ENCODE measurements around the gene IL15RA.
A peak's percentile ranks its signal among the peaks of the same experiment; 100 is the strongest.
"Not testable (repeated sequence)": the region's sequence is repeated elsewhere in the genome, so short reads cannot be mapped to it uniquely, and the experiment has no call there.

IL15RA gene

DNA sequence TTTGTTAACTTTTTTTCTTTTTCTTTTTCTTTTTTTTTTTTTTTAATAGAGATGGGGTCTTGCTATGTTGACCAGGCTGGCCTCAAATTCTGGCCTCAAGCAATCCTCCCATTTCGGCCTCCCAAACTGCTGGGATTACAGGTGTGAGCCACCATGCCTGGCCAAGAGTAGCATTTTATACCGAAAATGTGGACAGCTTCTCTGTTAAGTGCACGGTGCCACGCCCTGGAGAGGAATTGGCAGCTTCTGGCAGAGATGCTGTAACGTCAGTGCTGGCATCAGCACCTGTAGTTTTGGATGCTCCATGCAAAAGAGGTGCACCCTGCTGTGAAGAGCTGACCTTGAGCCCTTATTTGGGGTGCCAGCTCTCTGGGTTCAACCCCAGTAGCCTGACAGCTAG lies 18.2 kb downstream of the IL15RA start:
- TF ChIP-seq GATA1 (IDR thresholded peaks at IDR 0.05; ENCODE audit: low read depth, low read length) (no peak), POLR2A (IDR thresholded peaks at IDR 0.05; ENCODE audit: low read length) (no peak)
- no peak for DNase-seq

DNA sequence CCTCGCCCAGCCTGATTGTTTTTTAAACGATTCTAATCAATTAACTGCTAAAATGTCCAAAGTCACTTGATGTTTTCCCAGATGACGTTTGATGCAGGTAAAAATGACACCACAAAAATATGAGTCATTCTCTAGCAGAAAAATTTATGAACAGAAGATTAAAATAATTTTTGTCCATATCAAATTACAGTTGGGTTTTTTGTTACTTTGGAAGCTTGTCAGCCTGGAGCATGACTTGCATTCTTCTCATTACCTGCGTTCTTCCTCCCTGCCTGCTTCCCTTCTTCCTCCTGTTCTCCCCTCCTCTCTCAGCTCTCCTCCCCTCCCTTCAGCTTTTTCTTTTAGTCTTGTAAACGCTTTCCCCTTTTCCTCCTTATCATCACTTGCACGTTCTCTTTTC lies 18.7 kb downstream of the IL15RA start:
- DNase-seq = no peak
- TF ChIP-seq POLR2A (IDR thresholded peaks at IDR 0.05; ENCODE audit: low read length) = no peak
- no peak for TF ChIP-seq GATA1 (IDR thresholded peaks at IDR 0.05; ENCODE audit: low read depth, low read length)

DNA sequence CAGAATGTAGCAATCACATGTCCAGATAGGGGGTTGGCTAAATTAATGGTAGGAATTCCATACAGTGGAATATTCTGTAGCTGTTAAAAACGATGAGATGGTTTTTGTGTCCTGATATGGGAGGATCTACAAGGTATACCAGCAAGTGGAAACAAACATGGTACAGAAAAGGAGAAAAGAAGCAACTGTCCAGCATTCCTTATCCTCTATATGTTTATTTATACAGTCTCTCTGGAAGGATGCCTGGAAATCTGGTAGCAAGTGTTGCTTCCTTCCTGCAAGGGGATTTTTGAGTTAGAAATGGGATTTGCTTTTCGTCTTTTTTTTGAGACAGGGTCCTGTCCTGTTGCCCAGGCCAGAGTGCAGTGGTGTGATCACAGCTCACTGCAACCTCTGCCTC lies 19.3 kb downstream of the IL15RA start:
- DNase-seq = no peak
- TF ChIP-seq POLR2A (IDR thresholded peaks at IDR 0.05; ENCODE audit: low read length) (no peak), GATA1 (IDR thresholded peaks at IDR 0.05; ENCODE audit: low read depth, low read length) (no peak)

DNA sequence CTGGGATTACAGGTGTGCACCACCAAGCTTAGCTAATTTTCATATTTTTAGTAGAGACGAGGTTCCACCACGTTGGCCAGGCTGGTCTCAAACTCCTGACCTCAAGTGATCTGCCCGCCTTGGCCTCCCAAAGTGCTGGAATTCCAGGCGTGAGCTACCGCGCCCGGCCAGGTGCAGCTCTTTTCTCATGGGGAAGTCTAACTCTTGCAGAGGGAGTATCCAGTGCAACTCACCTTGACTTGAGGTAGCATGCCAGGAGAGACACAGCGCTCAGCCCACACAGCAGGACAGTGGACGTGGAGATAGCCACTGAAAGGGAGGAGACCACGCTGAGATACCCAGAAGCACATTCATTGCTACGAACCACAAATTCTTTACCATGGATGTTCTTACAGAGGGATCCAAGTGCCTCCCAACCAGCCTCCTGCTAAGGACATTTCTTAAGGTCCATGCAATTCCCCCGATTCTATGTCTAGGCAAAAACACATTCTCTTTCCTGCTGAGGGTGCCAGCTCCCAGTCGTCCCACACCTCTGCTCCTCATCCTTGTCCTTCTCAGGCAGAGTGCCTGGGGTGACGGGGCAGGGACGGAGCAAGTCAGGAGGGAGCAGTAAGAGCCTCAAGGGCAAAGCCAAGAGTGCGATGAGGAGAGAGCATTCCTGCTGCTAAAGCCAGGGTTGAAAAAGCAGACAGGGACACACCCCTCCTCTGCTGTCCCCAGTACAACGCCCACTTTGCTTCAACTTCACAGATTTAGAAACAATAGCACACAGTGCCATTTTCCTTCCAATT lies 21.0 kb downstream of the IL15RA start:
- DNase-seq = no peak
- TF ChIP-seq POLR2A (IDR thresholded peaks at IDR 0.05; ENCODE audit: low read length) (no peak), GATA1 (IDR thresholded peaks at IDR 0.05; ENCODE audit: low read depth, low read length) (no peak)

DNA sequence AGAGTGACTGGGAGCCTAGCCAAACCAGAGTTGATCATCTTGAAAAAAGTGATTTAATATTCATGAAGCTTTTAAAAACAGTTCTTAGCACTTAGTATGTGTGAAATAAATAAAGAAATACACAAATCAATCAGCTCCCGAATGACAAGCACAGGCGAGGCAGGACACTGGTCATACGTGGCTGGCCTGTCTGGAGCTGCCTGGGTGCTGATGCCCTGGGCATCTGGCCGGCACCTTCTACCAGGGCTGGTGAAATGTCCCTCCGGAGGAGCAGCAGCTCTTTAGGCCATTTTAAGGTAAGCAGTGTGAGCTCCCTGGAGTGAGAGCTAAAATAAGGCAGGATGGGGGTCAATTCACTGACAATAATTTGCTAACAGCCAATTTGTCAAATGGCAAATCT lies 23.7 kb downstream of the IL15RA start:
- DNase-seq = no peak

DNA sequence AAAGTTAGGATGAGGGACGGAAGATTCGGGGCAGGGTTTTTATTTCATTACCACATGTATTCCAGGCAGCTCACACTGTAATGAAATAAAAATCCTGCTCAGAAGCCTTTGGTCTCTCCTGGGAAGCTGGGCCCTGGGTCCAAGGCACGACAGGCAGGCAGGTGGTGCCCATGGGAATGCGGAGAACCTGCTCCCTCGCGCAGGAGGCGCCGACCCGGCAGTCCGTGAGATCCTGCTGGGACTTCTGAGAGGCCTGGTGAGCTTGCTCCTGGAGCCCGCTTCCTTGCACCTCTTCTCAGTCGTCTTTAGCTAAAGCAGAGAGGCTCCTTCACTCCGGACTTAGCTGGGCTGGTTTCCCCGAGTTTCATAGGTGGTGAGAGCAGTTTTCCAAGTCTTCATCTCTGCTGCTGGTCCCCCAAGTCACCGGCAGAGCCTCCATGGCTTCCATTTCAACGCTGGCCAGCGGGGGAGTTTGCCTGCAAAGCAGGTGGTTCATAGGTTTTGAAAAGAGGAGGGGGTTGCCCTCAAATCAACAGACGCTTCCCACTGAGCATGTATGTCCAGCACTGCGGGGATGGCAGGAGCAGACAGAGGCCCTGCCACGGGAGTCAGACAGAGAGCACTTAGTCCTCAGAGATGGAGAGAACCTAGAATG lies 24.5 kb downstream of the IL15RA start:
- DNase-seq = no peak
- TF ChIP-seq GATA1 (IDR thresholded peaks at IDR 0.05; ENCODE audit: low read depth, low read length) = no peak
- TF ChIP-seq POLR2A (IDR thresholded peaks at IDR 0.05; ENCODE audit: low read length) = no peak

More for the DNA sequence above, 23.7 kb downstream of the IL15RA start:
- TF ChIP-seq POLR2A (IDR thresholded peaks at IDR 0.05; ENCODE audit: low read length) = no peak

DNA sequence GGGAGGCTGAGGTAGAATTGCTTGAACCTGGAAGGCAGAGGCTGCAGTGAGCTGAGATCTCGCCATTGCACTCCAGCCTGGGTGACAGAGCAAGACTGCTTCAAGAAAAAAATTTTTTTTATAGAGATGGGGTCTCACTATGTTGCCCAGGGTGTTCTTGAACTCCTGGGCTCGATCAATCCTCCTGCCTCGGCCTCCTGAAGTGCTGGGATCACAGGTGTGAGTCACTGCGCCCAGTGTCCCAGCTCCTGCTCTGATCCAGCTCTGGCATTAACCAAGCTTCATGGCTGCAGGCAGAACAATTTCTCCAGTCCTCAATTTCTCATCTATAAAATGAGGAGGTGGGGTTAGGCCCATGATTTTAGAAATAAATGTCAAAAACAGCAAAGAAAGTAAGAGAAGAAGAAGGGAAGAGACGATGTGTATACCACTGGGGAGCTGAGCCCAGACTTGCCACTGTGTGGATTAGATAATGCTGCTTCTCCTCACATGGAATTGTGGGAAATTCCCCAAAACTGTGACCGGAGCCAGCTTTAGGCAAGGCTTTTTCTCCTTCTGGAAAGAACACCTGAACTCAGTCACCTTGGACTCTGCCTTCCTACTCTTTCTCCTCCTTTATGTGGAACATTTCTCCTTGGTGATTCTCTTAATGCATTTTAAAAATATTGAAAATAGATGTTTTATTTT lies 25.5 kb downstream of the IL15RA start:
- no peak for TF ChIP-seq POLR2A (IDR thresholded peaks at IDR 0.05; ENCODE audit: low read length)
- no peak for TF ChIP-seq GATA1 (IDR thresholded peaks at IDR 0.05; ENCODE audit: low read depth, low read length)
- DNase-seq = no peak

DNA sequence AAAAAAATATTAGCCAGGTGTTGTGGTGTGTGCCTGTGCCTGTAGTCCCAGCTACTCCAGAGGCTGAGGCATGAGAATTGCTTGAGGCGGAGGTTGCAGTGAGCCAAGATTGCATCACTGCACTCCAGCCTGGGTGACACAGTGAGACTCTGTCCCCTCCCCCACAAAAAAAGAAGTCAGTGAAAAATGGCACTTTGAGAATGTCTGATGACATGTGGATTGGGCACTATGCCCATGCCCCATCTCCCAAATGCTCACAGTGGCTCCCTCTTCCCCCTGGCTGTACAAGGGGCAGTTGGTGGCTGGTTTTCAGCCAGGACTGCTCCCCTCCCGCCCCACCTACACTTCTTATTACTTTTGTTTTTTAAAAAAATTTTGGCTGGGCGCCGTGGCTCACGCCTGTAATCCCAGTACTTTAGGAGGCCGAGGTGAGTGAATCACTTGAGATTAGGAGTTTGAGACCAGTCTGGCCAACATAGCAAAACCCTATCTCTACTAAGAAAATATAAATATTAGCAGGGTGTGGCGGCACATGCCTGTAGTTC lies 26.1 kb downstream of the IL15RA start:
- TF ChIP-seq GATA1 (IDR thresholded peaks at IDR 0.05; ENCODE audit: low read depth, low read length) (no peak), POLR2A (IDR thresholded peaks at IDR 0.05; ENCODE audit: low read length) (no peak)
- no peak for DNase-seq

DNA sequence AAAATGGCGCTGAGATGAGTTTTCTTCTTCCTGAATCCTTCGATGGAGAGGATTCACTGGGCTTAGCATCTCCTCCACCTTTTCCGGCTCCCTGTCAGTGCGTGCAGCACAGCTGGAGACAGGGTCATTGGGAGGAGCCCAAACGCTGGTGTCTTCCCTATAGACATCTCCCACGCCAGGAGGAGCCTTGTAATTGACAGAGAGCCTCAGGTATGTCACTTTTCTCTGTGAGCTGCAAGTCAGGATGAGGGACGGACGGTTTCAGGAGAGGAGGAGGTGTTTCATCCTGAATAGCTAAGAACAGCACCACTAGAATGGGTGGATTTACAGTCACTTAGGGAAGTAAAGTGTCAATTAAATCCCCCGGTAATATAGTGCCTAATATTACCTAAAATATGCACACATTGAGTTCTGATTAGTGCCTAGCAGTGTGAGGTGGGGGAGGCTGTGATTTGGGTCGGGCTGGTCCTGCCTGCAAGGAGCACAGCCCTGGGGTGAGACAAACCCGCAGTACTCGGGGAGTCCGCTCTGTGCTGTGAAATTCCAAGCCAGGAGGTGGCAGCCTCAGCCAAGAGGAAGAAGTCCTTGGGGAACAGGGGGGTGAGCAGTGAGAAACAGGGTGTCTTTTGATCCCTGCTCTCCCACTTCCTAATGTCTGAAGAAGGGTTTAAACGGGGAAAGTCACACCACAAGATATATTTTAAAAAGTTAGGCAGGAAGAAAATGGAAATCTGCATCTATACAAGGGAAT lies 28.2 kb downstream of the IL15RA start:
- TF ChIP-seq POLR2A (IDR thresholded peaks at IDR 0.05; ENCODE audit: low read length) (no peak), GATA1 (IDR thresholded peaks at IDR 0.05; ENCODE audit: low read depth, low read length) (no peak)
- peak; percentile 68 to 78 for DNase-seq

DNA sequence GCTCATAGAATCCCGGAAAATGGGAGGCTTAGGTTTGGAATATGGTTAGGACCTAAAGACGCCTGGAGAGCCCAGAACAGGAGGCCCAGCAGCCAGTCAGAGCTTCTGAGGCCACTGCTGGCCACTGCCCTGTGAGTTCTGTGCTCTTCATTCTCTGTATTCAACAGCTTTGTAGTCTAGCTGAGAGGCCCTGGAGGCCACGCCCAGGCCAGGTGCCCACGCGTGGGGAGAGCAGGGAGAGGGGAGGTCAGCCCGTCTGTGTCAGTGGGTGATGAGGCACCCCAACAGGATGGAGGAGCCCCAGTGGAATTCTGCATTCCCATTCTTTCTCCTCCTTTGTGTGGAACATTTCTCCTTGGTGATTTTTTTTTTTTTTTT lies 29.1 kb downstream of the IL15RA start:
- DNase-seq = no peak
- TF ChIP-seq GATA1 (IDR thresholded peaks at IDR 0.05; ENCODE audit: low read depth, low read length) (no peak), POLR2A (IDR thresholded peaks at IDR 0.05; ENCODE audit: low read length) (no peak)

DNA sequence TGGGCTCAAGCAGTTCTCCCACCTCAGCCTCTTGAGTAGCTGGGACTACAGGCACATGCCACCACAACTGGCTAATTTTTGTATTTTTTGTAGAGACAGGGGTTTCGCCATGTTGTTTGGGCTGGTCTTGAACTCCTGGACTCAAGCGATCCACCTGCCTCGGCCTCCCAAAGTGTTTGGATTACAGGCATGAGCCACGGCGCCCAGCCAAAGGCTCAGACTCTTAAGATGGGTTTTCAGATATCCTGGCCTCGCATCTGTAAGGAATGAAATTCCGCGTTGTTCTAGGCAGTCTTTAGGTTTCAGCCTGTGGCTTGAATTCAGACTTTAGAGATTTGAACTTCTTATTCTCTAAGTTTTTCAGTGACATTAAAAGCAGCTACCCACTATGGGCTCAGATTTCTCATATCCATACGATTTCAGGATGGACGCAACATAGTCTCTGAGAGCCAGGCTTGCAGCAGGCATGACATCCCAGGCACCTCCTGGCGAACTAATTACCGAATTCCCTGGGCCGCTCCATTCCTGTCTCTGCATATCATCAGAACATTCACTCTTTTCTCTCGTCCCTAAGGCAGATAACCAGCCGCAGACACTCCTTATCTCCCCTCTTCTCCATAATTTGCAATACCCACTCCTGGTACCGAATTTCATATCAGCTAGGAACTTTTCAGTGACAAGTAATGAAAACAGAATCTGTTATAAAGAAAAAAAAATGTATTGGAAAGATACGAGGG lies 29.7 kb downstream of the IL15RA start:
- TF ChIP-seq GATA1 (IDR thresholded peaks at IDR 0.05; ENCODE audit: low read depth, low read length) = no peak
- no peak for TF ChIP-seq POLR2A (IDR thresholded peaks at IDR 0.05; ENCODE audit: low read length)
- DNase-seq = no peak

DNA sequence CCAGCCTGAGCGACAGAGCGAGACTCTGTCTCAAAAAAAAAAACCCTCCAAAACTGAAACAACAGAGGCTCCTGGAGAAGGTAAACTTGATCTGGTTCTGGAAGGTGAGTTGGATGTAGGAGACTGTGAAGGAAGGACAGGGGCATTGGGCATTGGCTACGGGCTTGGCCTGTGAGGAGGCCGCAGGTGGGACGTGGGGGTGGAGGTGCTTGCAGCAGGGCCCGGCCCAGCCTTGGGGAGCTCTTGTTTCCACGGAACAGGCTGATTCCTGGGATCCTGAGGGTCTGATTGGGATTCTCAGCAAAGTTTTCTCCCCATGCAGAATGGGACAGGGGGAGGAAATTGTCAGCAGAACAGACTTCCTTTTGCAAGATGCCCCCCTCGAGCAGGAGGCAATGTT lies 30.6 kb downstream of the IL15RA start:
- TF ChIP-seq GATA1 (IDR thresholded peaks at IDR 0.05; ENCODE audit: low read depth, low read length) (no peak), POLR2A (IDR thresholded peaks at IDR 0.05; ENCODE audit: low read length) (no peak)
- no peak for DNase-seq

DNA sequence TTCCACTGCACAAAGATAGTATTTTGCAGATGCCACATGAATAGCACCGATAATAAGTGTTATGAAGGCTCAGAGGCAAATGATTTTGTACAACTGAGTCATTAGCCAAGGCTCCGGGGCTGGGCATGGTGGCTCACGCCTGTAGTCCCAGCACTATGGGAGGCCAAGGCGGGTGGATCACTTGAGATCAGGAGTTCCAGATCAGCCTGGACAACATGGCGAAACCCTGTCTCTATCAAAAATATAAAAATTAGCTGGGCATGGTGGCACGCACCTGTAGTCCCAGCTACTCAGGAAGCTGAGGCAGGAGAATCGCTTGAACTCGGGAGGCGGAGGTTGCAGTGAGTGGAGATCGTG lies 30.9 kb downstream of the IL15RA start:
- not testable (repeated sequence) for DNase-seq

Data from erythroblast (primary cell).